Fibroblast of lung (primary cell): ENCODE data around the gene FAM13B. TPM values are rescaled to one million over a fixed set of nuclear protein-coding genes. Genes with fewer than 3 reads are reported as not detected.

ENCODE experiments used
- DNase-seq, 2 donors: peaks; one replicate each; pipeline versions ENCODE4 v3.0.0 to v3.0.0-alpha.2; 2010; ENCODE audit warnings: low read depth in 2 of 2
- H2AFZ ChIP-seq: 2 replicates; pipeline ENCODE4 v1.5.1; 2012; ENCODE audit warnings: low read length, control low read depth, inconsistent platforms
- H3K27ac ChIP-seq: 2 replicates; pipeline ENCODE4 v1.5.1; 2011; ENCODE audit warnings: low read length, control low read depth; ENCODE audit not compliant: insufficient read depth
- H3K27me3 ChIP-seq: 2 replicates; pipeline ENCODE4 v1.5.1; 2011; ENCODE audit warnings: mild to moderate bottlenecking, low read length; ENCODE audit not compliant: control insufficient read depth, insufficient read depth
- H3K36me3 ChIP-seq: 2 replicates; pipeline ENCODE4 v1.5.1; 2011; ENCODE audit warnings: low read length; ENCODE audit not compliant: control insufficient read depth, insufficient read depth
- H3K4me1 ChIP-seq: 2 replicates; pipeline ENCODE4 v1.5.1; 2011; ENCODE audit warnings: low read length; ENCODE audit not compliant: control insufficient read depth, insufficient read depth; ENCODE audit errors: extremely low read depth
- H3K4me2 ChIP-seq: 2 replicates; pipeline ENCODE4 v1.5.1; 2011; ENCODE audit warnings: low read length, control low read depth; ENCODE audit not compliant: insufficient read depth; ENCODE audit errors: extremely low read depth
- H3K4me3 ChIP-seq, 4 experiments: fragments of 200-600 bp in 1 of 4; sonication (generic) in 1 of 4; replicated peaks in 1 of 4; 2 replicates each; pipeline ENCODE4 v1.5.1; 2011 to 2016; ENCODE audit warnings: low read length in 4 of 4, low read depth in 3 of 4, mild to moderate bottlenecking in 3 of 4, control low read depth in 2 of 4, inconsistent platforms in 1 of 4, mixed read lengths in 1 of 4; ENCODE audit not compliant: insufficient read depth in 1 of 4; ENCODE audit errors: control extremely low read depth in 1 of 4
- H3K79me2 ChIP-seq: 2 replicates; pipeline ENCODE4 v1.5.1; 2012; ENCODE audit warnings: mild to moderate bottlenecking, low read length, inconsistent platforms; ENCODE audit not compliant: control insufficient read depth, insufficient read depth
- H3K9ac ChIP-seq: 2 replicates; pipeline ENCODE4 v1.5.1; 2011; ENCODE audit warnings: mild to moderate bottlenecking, low read length, control low read depth; ENCODE audit not compliant: insufficient read depth
- H3K9me3 ChIP-seq: 2 replicates; pipeline ENCODE4 v1.5.1; 2012; ENCODE audit warnings: low read depth, low read length; ENCODE audit not compliant: control insufficient read depth, insufficient read depth
- H4K20me1 ChIP-seq: 2 replicates; pipeline ENCODE4 v1.5.1; 2011; ENCODE audit warnings: low read length; ENCODE audit not compliant: control insufficient read depth, insufficient read depth; ENCODE audit errors: extremely low read depth
- EZH2 ChIP-seq: IDR thresholded peaks from 2 replicates; pipeline ENCODE4 v1.5.1; 2012; ENCODE audit warnings: low read length, control low read depth, mild to moderate bottlenecking; ENCODE audit errors: missing control alignments
- polyA plus RNA-seq, 2 donors: library from polyadenylated mRNA; depleted of rRNA in 1 of 2; stranded (reverse) in 1 of 2; unstranded in 1 of 2; fragments of >200 nt; gene quantifications; 2 replicates each; pipeline ENCODE4 v1.2.1, GENCODE V29; 2011 to 2012; ENCODE audit warnings: missing spikeins in 1 of 2
- total RNA-seq: library from RNA; depleted of rRNA; stranded (reverse); fragments of >200 nt; gene quantifications from 2 replicates; pipeline ENCODE4 v1.2.1, GENCODE V29; 2014
- TF ChIP-seq, protein P1 (sequence below), 2 donors: IDR thresholded peaks in 1 of 2; conservative IDR thresholded peaks in 1 of 2; 1 replicate in 1 of 2; 2 replicates in 1 of 2; pipeline ENCODE4 v1.5.1; 2011 to 2012; ENCODE audit warnings: low read length in 2 of 2, control low read depth in 1 of 2, inconsistent platforms in 1 of 2, low read depth in 1 of 2, mild to moderate bottlenecking in 1 of 2

The FAM13B gene
- total and polyA plus RNA-seq, 2 donors (not counting 1 experiment from before 2014, with no cell fraction given), result 20.7 to 25.1 TPM

DNA sequence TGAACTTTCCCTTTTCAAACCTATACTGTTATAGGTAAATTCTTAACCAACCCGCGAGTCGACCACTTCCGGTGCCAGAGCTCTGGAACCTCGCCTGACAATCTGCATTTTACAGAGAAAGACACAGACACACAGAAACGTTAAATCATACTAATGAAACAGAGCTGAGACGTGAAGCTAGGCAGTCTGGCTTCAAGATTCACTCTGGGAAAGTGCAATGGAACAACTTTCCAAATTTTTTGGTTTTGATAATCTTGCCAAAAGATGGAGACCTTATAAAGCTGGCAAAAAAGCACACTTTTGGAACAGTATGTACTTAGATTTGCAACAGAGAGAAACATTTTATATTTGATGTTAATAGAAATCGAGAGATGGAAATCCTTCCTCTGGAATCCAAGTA, 35.1 kb upstream of the FAM13B start:
- H3K9me3 ChIP-seq, result no peaks in the 10 kb centered on the region
- no peak overlapping the region for H3K4me3 ChIP-seq
- no peaks in the 10 kb centered on the region for H4K20me1 ChIP-seq
- no peak for DNase-seq
- H3K4me1 ChIP-seq, result no peaks in the 10 kb centered on the region
- no peaks in the 10 kb centered on the region for H3K36me3 ChIP-seq
- TF ChIP-seq, protein P1, sequence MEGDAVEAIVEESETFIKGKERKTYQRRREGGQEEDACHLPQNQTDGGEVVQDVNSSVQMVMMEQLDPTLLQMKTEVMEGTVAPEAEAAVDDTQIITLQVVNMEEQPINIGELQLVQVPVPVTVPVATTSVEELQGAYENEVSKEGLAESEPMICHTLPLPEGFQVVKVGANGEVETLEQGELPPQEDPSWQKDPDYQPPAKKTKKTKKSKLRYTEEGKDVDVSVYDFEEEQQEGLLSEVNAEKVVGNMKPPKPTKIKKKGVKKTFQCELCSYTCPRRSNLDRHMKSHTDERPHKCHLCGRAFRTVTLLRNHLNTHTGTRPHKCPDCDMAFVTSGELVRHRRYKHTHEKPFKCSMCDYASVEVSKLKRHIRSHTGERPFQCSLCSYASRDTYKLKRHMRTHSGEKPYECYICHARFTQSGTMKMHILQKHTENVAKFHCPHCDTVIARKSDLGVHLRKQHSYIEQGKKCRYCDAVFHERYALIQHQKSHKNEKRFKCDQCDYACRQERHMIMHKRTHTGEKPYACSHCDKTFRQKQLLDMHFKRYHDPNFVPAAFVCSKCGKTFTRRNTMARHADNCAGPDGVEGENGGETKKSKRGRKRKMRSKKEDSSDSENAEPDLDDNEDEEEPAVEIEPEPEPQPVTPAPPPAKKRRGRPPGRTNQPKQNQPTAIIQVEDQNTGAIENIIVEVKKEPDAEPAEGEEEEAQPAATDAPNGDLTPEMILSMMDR (conservative IDR thresholded peaks at IDR 0.05 in 1 of 2, IDR thresholded peaks at IDR 0.05 in 1 of 2; ENCODE audit: low read depth in 1 of 2, low read length in 2 of 2), result no peak
- TF ChIP-seq EZH2, result no peak
- no peaks in the 10 kb centered on the region for H3K79me2 ChIP-seq
- no peak overlapping the region for H3K4me2 ChIP-seq
- H2AFZ ChIP-seq, result no peak overlapping the region
- no peaks in the 10 kb centered on the region for H3K27me3 ChIP-seq
- H3K9ac ChIP-seq, result no peak overlapping the region
- H3K27ac ChIP-seq, result no peak overlapping the region

DNA sequence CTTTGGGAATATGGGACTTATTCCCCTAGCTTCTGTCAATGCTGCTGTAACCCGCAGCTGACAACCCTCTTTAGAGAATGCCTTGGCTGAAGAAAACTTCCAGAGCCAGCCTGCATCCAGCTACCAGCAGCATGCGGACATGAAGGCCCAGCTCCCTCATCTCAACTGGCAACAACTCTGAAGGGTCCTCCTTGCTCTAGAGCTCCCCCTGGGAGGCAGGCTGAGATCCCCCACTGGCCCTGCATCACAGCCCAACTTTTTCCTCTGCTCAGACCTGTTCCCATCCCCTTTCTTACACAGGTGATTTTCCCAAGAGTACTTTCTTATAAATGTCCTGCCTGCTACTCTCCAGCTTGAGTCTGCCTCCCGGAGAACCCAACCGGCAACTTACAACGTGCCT, 32.2 kb upstream of the FAM13B start:
- Histone ChIP-seq H3K27ac (no peak overlapping the region), H4K20me1 (no peaks in the 10 kb centered on the region), H3K9me3 (no peaks in the 10 kb centered on the region), H3K27me3 (no peaks in the 10 kb centered on the region), H2AFZ (no peak overlapping the region), H3K4me3 (no peak overlapping the region), H3K4me2 (no peak overlapping the region), H3K9ac (no peak overlapping the region), H3K79me2 (no peaks in the 10 kb centered on the region), H3K4me1 (no peaks in the 10 kb centered on the region), H3K36me3 (no peaks in the 10 kb centered on the region)
- DNase-seq, result no peak
- TF ChIP-seq, protein P1 (conservative IDR thresholded peaks at IDR 0.05 in 1 of 2, IDR thresholded peaks at IDR 0.05 in 1 of 2; ENCODE audit: low read depth in 1 of 2, low read length in 2 of 2), result peak; percentile 24 to 29
- no peak for TF ChIP-seq EZH2

DNA sequence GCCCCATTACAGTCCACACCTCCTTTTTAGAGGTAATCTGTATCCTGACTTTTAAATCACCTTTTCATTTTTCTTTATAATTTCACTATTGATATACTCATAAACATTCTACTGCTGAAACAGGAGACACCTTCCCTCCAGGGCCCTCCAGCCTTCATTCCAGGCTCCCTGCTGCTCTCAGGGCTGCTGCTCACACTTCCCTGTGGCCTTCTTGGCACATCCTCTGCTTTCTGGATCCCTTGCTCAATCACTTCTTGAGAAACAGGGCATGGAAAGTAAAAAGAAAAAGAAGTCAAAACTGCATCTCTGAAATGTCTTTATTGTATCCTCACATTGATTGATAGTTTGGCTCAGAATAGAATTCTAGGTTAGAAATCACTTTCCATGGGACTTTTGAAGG, 31.6 kb upstream of the FAM13B start:
- Histone ChIP-seq H3K9ac (no peak overlapping the region), H3K4me3 (no peak overlapping the region), H3K79me2 (no peaks in the 10 kb centered on the region), H2AFZ (no peak overlapping the region), H3K36me3 (no peaks in the 10 kb centered on the region), H3K27me3 (no peaks in the 10 kb centered on the region), H3K9me3 (no peaks in the 10 kb centered on the region), H4K20me1 (no peaks in the 10 kb centered on the region), H3K4me2 (no peak overlapping the region), H3K27ac (no peak overlapping the region), H3K4me1 (no peaks in the 10 kb centered on the region)
- TF ChIP-seq, protein P1 (conservative IDR thresholded peaks at IDR 0.05 in 1 of 2, IDR thresholded peaks at IDR 0.05 in 1 of 2; ENCODE audit: low read depth in 1 of 2, low read length in 2 of 2), result no peak
- no peak for TF ChIP-seq EZH2
- DNase-seq, result no peak
